Adipose tissue (tissue), 3 donors: ENCODE results near the gene TRAF2. TPM values are rescaled to one million over a fixed set of nuclear protein-coding genes. Genes with fewer than 3 reads are reported as not detected.

Experiments used
- H3K27ac ChIP-seq: one replicate; pipeline ENCODE4 v1.5.1; 2013; ENCODE audit warnings: low read depth, low read length
- WGBS, 3 donors: extraction: QIAGEN DNeasy Blood & Tissue Kit; methylation state at CpG; one replicate each; pipeline ENCODE4 v1.1.7; 2013; 5-methylcytosine and 5-hydroxymethylcytosine counted together
- polyA plus RNA-seq, 3 donors: library from polyadenylated mRNA; stranded (reverse); fragments of 200-250 nt; gene quantifications; one replicate each; pipeline ENCODE4 v1.2.3, GENCODE V29; 2013
- donor health status: healthy with polysubstance abuse.
- donor health status: Bipolar disorder and iron deficiency.
- donor health status: healthy.

Gene TRAF2
- polyA plus RNA-seq, 3 donors: 4.0 to 7.2 (median 4.7) TPM

DNA sequence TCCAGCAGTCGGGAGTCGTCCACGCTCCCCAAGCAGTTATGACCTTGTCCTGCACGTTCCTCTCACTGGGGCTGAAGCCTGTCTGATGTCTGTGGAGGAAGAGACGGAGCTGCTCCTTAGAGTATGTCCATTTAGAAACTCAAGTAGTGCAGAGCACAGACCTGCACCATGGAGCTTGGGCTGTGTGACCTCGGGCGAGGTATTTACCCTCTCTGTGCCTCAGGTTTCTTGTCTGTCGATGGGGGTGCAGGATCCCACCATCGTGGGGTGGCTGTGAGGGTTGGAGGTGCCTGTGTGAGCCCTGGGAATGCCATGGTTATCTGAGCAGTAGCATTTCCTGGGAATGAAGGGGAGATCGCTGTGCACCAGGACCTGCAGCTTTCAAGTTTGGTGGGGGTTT lies 14.2 kb downstream of the TRAF2 start:
- 91 to 96% (median 93%) methylated on average over 10 of the region's 10 CpGs for WGBS, 3 donors
- no peak overlapping the region for H3K27ac ChIP-seq

DNA sequence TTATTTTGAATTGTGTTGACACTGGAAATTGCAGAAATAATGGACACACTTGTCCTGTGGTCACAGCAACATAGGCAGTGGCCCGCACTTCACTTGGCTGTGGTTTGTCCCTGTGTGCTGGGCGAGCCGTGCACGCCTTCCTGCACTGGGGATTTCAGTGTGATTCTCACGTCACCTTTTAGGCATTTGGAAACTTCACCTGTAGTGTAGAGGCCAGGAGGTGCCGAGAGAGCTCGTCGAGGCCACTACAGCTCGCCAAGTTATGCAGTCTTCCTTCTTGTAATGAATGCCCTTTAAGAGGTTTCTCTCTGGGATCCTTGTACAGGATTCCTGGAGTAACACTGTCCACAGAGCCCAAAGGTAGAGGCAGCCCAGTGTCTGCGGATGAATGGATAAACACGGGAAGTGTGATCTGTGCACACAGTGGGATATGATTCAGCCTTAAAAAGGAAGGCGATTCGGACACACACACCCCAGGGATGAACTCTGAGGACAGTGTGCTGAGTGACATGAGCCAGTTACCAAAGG lies 14.7 kb downstream of the TRAF2 start:
- no peak overlapping the region for H3K27ac ChIP-seq
- 59 to 83% (median 71%) methylated on average over 13 of the region's 13 CpGs for WGBS, 3 donors

DNA sequence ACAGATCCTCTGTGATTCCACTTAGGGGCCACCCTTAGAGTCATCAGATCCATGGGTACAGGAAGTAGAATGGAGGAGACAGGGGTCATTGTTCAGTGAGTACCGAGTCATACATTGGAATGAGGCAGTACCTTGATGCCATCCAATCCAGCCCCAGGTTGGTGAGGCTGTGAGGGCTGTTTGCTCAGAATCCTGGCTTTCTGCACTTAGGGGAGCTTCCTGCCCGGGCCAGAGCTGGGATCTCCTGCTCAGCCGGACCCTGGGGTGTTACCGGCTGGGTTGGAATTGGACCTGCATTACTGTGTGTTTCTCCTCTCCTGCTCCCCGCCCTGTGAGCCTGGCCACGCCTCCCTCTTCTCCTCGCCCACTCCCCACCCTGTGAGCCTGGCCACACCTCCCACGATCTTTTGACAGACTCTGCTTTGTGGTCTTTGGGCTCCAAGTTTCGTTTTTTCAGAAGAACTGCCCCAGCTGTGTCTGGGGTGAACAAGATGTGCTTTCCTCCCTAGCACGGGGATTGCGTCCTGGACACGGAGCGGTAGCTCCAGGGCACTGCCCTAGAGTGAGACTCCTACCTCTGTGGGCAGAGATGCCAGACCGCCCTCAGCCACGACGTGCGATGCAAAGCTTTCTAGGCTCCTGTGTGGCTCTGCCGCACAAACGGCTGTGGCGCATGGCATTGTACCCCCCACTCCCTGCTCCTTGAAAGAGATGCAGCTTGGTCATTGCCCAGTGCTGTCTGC lies 15.4 kb downstream of the TRAF2 start:
- H3K27ac ChIP-seq: peak overlapping the region; percentile 34
- WGBS, 3 donors: 42 to 67% (median 47%) methylated on average over 20 of the region's 20 CpGs

- peak overlapping the region; percentile 34 for H3K27ac ChIP-seq
- 21 to 44% (median 37%) methylated on average over 15 of the region's 15 CpGs for WGBS, 3 donors
Observed at GRCh38 chr9:136902259-136902821, 16.0 kb downstream of the TRAF2 start.

GRCh38 chr9:136903041-136903554 lies 16.8 kb downstream of the TRAF2 start:
- WGBS, 3 donors: 53 to 64% (median 55%) methylated on average over 12 of the region's 12 CpGs
- no peak overlapping the region for H3K27ac ChIP-seq

- H3K27ac ChIP-seq: no peak overlapping the region
- WGBS, 3 donors: 60 to 79% (median 68%) methylated on average over 4 of the region's 4 CpGs
Observed at GRCh38 chr9:136906266-136906665, 19.9 kb downstream of the TRAF2 start.

GRCh38 chr9:136907011-136907914 lies 20.9 kb downstream of the TRAF2 start:
- 94 to 97% (median 96%) methylated on average over 28 to 29 of the region's 29 CpGs for WGBS, 3 donors
- H3K27ac ChIP-seq: no peak overlapping the region

- 92 to 94% (median 93%) methylated on average over 12 of the region's 12 CpGs for WGBS, 3 donors
- H3K27ac ChIP-seq: no peak overlapping the region
Observed at GRCh38 chr9:136910197-136910900, 24.0 kb downstream of the TRAF2 start.

DNA sequence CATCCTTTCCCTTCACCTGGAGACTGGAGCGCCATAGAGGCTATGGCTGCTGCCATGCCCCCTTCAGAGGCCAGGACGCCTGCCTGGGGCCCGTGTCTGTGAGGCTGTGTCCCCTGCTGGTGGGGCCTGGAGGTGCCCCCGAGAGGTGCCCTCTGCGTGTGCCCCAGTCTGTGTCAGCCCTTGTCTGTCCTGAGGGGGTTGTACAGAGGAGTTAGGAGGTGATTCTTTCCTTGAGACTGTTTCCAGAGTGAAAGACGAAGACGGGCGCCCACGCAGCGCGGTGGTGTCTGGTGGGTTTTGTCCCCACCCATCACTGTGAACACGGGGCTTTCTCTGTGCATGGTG lies 24.6 kb downstream of the TRAF2 start:
- no peak overlapping the region for H3K27ac ChIP-seq
- 90 to 91% (median 91%) methylated on average over 12 of the region's 12 CpGs for WGBS, 3 donors

GRCh38 chr9:136913701-136914438 lies 27.6 kb downstream of the TRAF2 start:
- WGBS, 3 donors: 82 to 92% (median 84%) methylated on average over 17 of the region's 17 CpGs
- H3K27ac ChIP-seq: no peak overlapping the region

DNA sequence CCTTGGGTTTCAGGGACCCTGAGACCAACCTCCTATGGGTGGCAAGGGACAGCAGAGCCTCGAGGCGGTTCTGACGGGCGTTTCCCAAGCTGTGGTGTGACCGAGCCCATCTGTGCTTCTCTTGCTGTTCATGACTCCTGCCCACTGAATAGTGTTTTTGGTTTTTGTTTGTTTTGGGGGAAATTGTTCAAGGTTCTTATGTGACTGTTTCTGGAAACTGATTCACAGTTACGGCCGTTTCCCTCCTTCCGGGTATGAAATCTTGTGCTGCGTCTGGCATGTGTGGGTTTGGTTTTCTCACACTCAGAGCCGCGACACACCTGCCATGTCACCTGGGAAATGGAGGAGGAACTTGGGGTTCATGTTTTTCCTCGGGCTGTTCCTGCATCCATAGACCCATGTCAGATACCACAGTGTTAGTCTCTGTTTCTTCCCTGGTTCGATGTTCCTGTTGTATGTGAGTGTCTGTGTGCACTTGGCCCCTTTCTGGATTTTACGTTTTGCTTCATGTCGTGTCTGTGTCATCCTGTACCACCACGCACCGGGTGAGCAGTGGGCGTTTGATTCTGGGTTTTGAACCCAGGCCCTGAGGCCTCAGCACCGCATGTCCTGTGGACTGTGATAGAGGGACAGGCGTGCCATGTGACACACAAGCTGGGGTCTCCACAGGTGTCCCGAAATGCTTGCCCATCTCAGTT lies 29.5 kb downstream of the TRAF2 start:
- WGBS, 3 donors: 86 to 88% (median 86%) methylated on average over 21 of the region's 21 CpGs
- H3K27ac ChIP-seq: no peak overlapping the region

DNA sequence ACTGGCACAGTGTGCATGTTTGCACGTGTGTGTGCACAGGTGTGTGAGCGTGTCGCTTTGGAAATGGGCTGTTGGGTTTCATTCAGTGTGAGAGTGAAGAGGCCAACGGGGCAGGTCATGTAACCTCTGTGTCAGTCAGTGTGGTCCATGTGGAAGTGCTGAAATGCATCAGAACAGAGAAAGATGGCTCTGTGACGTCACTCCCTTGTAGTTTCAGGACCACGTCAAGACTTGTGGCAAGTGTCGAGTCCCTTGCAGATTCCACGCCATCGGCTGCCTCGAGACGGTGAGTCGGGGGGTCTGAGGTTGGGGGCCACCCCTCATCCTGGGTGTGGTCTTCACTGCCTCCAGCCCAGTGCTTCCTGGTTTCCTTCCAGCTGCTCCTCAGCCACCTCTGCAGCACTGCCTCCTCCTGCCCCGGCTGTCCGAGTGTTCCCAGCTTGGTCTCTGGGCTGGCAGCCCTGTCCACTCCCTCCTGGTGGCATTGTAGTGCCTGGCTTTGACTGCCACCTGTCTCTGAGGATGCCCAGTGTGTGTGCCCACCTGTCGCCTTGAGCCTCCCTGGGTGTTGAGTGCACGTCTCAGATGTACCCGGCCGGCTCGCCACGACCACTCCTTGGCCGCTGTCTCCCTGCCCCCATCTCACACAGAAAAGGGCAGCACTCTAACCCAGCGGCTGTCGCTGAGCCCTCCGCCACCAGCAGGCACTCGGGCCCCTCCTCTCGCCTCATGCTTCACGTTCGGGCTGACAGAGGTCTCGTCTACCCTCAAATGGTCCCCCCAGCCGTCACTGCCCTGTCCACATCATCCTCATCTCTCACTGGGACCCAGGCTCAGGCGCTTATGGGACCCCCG lies 30.2 kb downstream of the TRAF2 start:
- 89 to 93% (median 91%) methylated on average over 32 of the region's 32 CpGs for WGBS, 3 donors

GRCh38 chr9:136917902-136918301 lies 31.6 kb downstream of the TRAF2 start:
- no peak overlapping the region for H3K27ac ChIP-seq
- 70 to 93% (median 72%) methylated on average over 11 of the region's 11 CpGs for WGBS, 3 donors

More for the DNA sequence above, 30.2 kb downstream of the TRAF2 start:
- H3K27ac ChIP-seq: no peak overlapping the region

DNA sequence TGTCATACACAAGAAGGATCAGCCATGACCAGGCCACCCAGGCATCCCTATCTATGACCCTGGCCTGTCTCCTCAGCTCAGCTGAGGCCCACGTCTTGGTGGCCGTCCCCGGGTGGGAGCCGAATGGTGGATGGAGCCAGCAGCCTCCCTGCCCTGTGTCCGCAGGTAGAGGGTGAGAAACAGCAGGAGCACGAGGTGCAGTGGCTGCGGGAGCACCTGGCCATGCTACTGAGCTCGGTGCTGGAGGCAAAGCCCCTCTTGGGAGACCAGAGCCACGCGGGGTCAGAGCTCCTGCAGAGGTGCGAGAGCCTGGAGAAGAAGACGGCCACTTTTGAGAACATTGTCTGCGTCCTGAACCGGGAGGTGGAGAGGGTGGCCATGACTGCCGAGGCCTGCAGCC lies 33.8 kb downstream of the TRAF2 start:
- H3K27ac ChIP-seq: no peak overlapping the region
- 95 to 97% (median 96%) methylated on average over 15 of the region's 15 CpGs for WGBS, 3 donors

GRCh38 chr9:136920734-136921231 lies 34.5 kb downstream of the TRAF2 start:
- no peak overlapping the region for H3K27ac ChIP-seq
- WGBS, 3 donors: 92 to 97% (median 97%) methylated on average over 14 of the region's 14 CpGs

DNA sequence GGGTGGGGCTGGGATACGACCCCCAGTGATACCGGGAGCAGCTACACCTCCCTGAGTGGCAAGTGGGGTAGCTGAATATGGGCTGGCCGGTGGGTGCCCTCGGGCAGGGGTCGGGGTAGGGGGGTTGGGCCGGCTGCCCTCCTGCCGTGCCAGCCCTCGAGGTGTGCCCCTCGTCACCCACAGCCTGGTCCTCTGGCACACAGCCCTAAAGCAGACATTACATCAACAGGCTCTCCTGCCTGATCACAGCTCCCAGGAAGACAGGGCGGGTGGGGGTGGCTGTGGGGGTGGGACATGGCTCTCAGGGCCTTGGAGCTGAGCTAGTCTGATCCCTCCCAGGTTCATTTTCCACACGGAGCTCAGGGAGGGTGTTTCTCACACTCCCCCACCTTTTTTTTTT lies 35.0 kb downstream of the TRAF2 start:
- H3K27ac ChIP-seq: no peak overlapping the region
- WGBS, 3 donors: 77 to 91% (median 80%) methylated on average over 11 of the region's 11 CpGs
